GM12878 (cell line): Measurements from ENCODE around the gene TMEM151A. TPM values are rescaled to one million over a fixed set of nuclear protein-coding genes. Genes with fewer than 3 reads are reported as not detected.

ENCODE experiments used
- ATAC-seq: fragments of 200-7000 bp; cut with Tn5 transposase; 3 replicates; pipeline ENCODE4 v1.9.1; 2020; ENCODE audit warnings: mild to moderate bottlenecking, moderate library complexity
- BruUV-seq: library from RNA; stranded (reverse); fragments of 400-500 nt; replicated peaks from 2 replicates; lab custom pipeline; 2021; lab: Mats Ljungman, UMichigan
- CTCF ChIA-PET: fragments of 300-600 bp; sonication (Branson Sonifier 250); formaldehyde crosslinking; extraction: SDS; loops from one replicate; lab custom pipeline; 2021; ENCODE audit warnings: inconsistent platforms; lab: Yijun Ruan, JAX
- POLR2A ChIA-PET: fragments of 350-600 bp; formaldehyde crosslinking; extraction: SDS; loops from one replicate; lab custom pipeline; 2021; ENCODE audit warnings: inconsistent platforms; lab: Charles Lee
- RAD21 ChIA-PET: fragments of 300-600 bp; sonication (Branson Sonifier 250); formaldehyde crosslinking; loops from one replicate; lab custom pipeline; 2023; ENCODE audit warnings: antibody characterized with exemption; ENCODE audit not compliant: unreplicated experiment; lab: Charles Lee
- SMC1A ChIA-PET: fragments of 300-600 bp; sonication (Branson Sonifier 250); formaldehyde crosslinking; loops from one replicate; lab custom pipeline; 2023; ENCODE audit not compliant: unreplicated experiment, uncharacterized antibody; lab: Charles Lee
- DNase-seq: peaks from one replicate; pipeline ENCODE4 v3.0.0-alpha.2; 2011; ENCODE audit warnings: low read depth, low spot score
- FAIRE-seq: peaks from 3 replicates; lab custom pipeline; 2011; peaks lifted over from hg19 to GRCh38; lab: Jason Lieb, UNC
- H2AFZ ChIP-seq: 2 replicates; pipeline ENCODE4 v1.6.0; 2011; ENCODE audit warnings: low read depth, low read length, control low read depth; ENCODE audit not compliant: control insufficient read depth
- H3K27ac ChIP-seq: 2 replicates; pipeline ENCODE4 v1.5.1; 2011; ENCODE audit warnings: control low read depth; ENCODE audit not compliant: control insufficient read depth, insufficient read depth
- H3K27me3 ChIP-seq, 2 experiments: replicated peaks in 1 of 2; 2 replicates each; pipeline versions ENCODE4 v1.6.0 to v1.6.1; 2011; ENCODE audit warnings: low read length in 1 of 2; ENCODE audit not compliant: control insufficient read depth in 2 of 2, insufficient read depth in 2 of 2
- H3K36me3 ChIP-seq, 2 experiments: 2 replicates each; pipeline ENCODE4 v1.5.1; 2011; ENCODE audit warnings: low read length in 1 of 2; ENCODE audit not compliant: control insufficient read depth in 2 of 2, insufficient read depth in 2 of 2
- H3K4me1 ChIP-seq: 2 replicates; pipeline ENCODE4 v1.6.1; 2011; ENCODE audit warnings: mild to moderate bottlenecking, low read length, moderate library complexity, mixed read lengths; ENCODE audit not compliant: control insufficient read depth, insufficient read depth
- H3K4me2 ChIP-seq: 2 replicates; pipeline ENCODE4 v1.6.0; 2011; ENCODE audit warnings: control low read depth; ENCODE audit not compliant: control insufficient read depth, insufficient read depth
- H3K4me3 ChIP-seq: fragments of 200-600 bp; sonication (generic); 2 replicates; pipeline ENCODE4 v1.5.1; 2016
- H3K79me2 ChIP-seq: 2 replicates; pipeline ENCODE4 v1.6.0; 2011; ENCODE audit warnings: low read length; ENCODE audit not compliant: control insufficient read depth, insufficient read depth
- H3K9ac ChIP-seq: 2 replicates; pipeline ENCODE4 v1.8.0; 2011; ENCODE audit warnings: low read length, control low read depth, mixed read lengths; ENCODE audit not compliant: control insufficient read depth, insufficient read depth
- H3K9me3 ChIP-seq: replicated peaks from 3 replicates; pipeline ENCODE4 v1.5.1; 2011; ENCODE audit warnings: mild to moderate bottlenecking, low read length; ENCODE audit not compliant: control insufficient read depth, insufficient read depth
- H4K20me1 ChIP-seq: 2 replicates; pipeline ENCODE4 v1.6.0; 2011; ENCODE audit not compliant: control insufficient read depth, insufficient read depth
- ASH2L ChIP-seq: fragments of 300-600, 200-600 bp; sonication (generic); IDR thresholded peaks from 2 replicates; pipeline ENCODE4 v1.6.1; 2017; ENCODE audit warnings: low read depth, mild to moderate bottlenecking, borderline replicate concordance
- BCL11A ChIP-seq: IDR thresholded peaks from 2 replicates; pipeline ENCODE4 v1.6.1; 2011; ENCODE audit warnings: low read depth, low read length
- BHLHE40 ChIP-seq, 2 experiments: fragments of 450-650 bp in 1 of 2; IDR thresholded peaks; 2 replicates each; pipeline ENCODE4 v1.6.1; 2011 to 2017; ENCODE audit warnings: low read depth in 2 of 2, borderline replicate concordance in 1 of 2, improper control_type of control experiment in 1 of 2, low read length in 1 of 2, mild to moderate bottlenecking in 1 of 2
- CBFB ChIP-seq: IDR thresholded peaks from 2 replicates; pipeline ENCODE4 v1.6.1; 2016; ENCODE audit warnings: antibody characterized with exemption, low read depth
- CHD1 ChIP-seq: IDR thresholded peaks from 2 replicates; pipeline ENCODE4 v1.6.1; 2012; ENCODE audit warnings: low read depth, low read length, improper control_type of control experiment
- CHD2 ChIP-seq: IDR thresholded peaks from 2 replicates; pipeline ENCODE4 v1.6.1; 2011; ENCODE audit warnings: low read depth, low read length, improper control_type of control experiment, borderline replicate concordance
- EED ChIP-seq: sonication (generic); IDR thresholded peaks from 2 replicates; pipeline ENCODE4 v1.6.1; 2016; ENCODE audit warnings: antibody characterized with exemption, low read depth
- EGR1 ChIP-seq, 2 experiments: IDR thresholded peaks; 1 replicate in 1 of 2; 2 replicates in 1 of 2; pipeline ENCODE4 v1.6.1; 2011 to 2012; ENCODE audit warnings: low read depth in 2 of 2, low read length in 2 of 2, borderline replicate concordance in 1 of 2, mild to moderate bottlenecking in 1 of 2, moderate library complexity in 1 of 2
- MEF2B ChIP-seq: fragments of 450-650 bp; IDR thresholded peaks from 2 replicates; pipeline ENCODE4 v1.6.1; 2018; ENCODE audit warnings: mild to moderate bottlenecking, moderate library complexity; ENCODE audit not compliant: partially characterized antibody, poor library complexity, severe bottlenecking
- MTA2 ChIP-seq: fragments of 450-650 bp; IDR thresholded peaks from 2 replicates; pipeline ENCODE4 v1.6.1; 2016; ENCODE audit warnings: low read depth, mild to moderate bottlenecking, moderate library complexity
- MTA3 ChIP-seq: IDR thresholded peaks from 2 replicates; pipeline ENCODE4 v1.6.1; 2012; ENCODE audit warnings: low read length, inconsistent platforms, borderline replicate concordance
- NBN ChIP-seq: fragments of 450-650 bp; IDR thresholded peaks from 2 replicates; pipeline ENCODE4 v1.6.1; 2016
- NFYA ChIP-seq: IDR thresholded peaks from 2 replicates; pipeline ENCODE4 v1.6.1; 2011; ENCODE audit warnings: low read depth, mild to moderate bottlenecking, low read length, improper control_type of control experiment, borderline replicate concordance
- NRF1 ChIP-seq: conservative IDR thresholded peaks from 2 replicates; pipeline ENCODE4 v1.6.1; 2011; ENCODE audit warnings: mild to moderate bottlenecking, low read depth, low read length, improper control_type of control experiment
- PAX5 ChIP-seq: IDR thresholded peaks from 2 replicates; pipeline ENCODE4 v1.6.1; 2011; ENCODE audit warnings: low read depth, low read length, borderline replicate concordance
- RB1 ChIP-seq: fragments of 450-650 bp; formaldehyde crosslinking; IDR thresholded peaks from 2 replicates; pipeline ENCODE4 v1.6.1; 2017; ENCODE audit warnings: mild to moderate bottlenecking, borderline replicate concordance
- RFX5 ChIP-seq: IDR thresholded peaks from 2 replicates; pipeline ENCODE4 v1.6.1; 2011; ENCODE audit warnings: low read depth, low read length, improper control_type of control experiment
- SIN3A ChIP-seq: IDR thresholded peaks from 2 replicates; pipeline ENCODE4 v1.6.1; 2012; ENCODE audit warnings: low read depth, low read length, improper control_type of control experiment
- SIX5 ChIP-seq: IDR thresholded peaks from 2 replicates; pipeline ENCODE4 v1.6.1; 2011; ENCODE audit warnings: mild to moderate bottlenecking, low read depth, low read length, moderate library complexity; ENCODE audit not compliant: severe bottlenecking
- SPI1 ChIP-seq: IDR thresholded peaks from 2 replicates; pipeline ENCODE4 v1.6.1; 2011; ENCODE audit warnings: low read depth, mild to moderate bottlenecking, low read length, moderate library complexity, borderline replicate concordance; ENCODE audit not compliant: insufficient read depth
- TBL1XR1 ChIP-seq: IDR thresholded peaks from 2 replicates; pipeline ENCODE4 v1.6.1; 2012; ENCODE audit warnings: low read depth, low read length, improper control_type of control experiment
- WGBS: methylation state at CpG from one replicate; pipeline ENCODE4 v1.1.6; 2016; ENCODE audit warnings: low lambda C conversion rate; ENCODE audit not compliant: insufficient replicate concordance, insufficient coverage; ENCODE audit errors: missing lambda C conversion rate; 5-methylcytosine and 5-hydroxymethylcytosine counted together
- in situ Hi-C: fragments of 300-500 bp; cut with MboI; formaldehyde crosslinking; loops from 9 replicates; pipeline ENCODE4 v1.14.3; 2018; ENCODE audit warnings: mixed read lengths
- intact Hi-C: fragments of 100-400 bp; cut with micrococcal nuclease; formaldehyde crosslinking; loops from one replicate; pipeline ENCODE4 v1.14.2; 2022; ENCODE audit not compliant: unreplicated experiment
- polyA plus RNA-seq, 11 experiments: library from polyadenylated mRNA; depleted of rRNA in 4 of 11; unstranded in 6 of 11; stranded (reverse) in 5 of 11; fragments of >200 nt; fragmentation: Nextera tagmentation in 4 of 11; fragmentation: Illumina TruSeq in 1 of 11; extraction: Ambion mirVana in 4 of 11; extraction: Trizol in 1 of 11; gene quantifications; 1 replicate in 1 of 11; 2 replicates in 10 of 11; pipeline versions ENCODE4 v1.2.1 to v1.2.3, GENCODE V29; 2011 to 2016; ENCODE audit warnings: inconsistent platforms in 2 of 11, missing spikeins in 2 of 11, low read depth in 1 of 11
- total RNA-seq, 4 experiments: library from RNA; depleted of rRNA in 3 of 4; stranded (reverse); fragments of >200 nt in 3 of 4; fragmentation: Illumina TruSeq in 1 of 4; extraction: Trizol in 1 of 4; gene quantifications; 2 replicates each; pipeline versions ENCODE4 v1.2.1 to v1.2.3, GENCODE V29; 2013 to 2021
- TF ChIP-seq, protein P1 (sequence below): fragments of 450-650 bp; IDR thresholded peaks from 2 replicates; pipeline ENCODE4 v1.6.1; 2016; ENCODE audit warnings: mild to moderate bottlenecking

Gene TMEM151A
- total and polyA plus RNA-seq, 10 of the 15 experiments (the other 5 are each of a cell fraction or from before 2014, with no cell fraction given), result not detected

DNA sequence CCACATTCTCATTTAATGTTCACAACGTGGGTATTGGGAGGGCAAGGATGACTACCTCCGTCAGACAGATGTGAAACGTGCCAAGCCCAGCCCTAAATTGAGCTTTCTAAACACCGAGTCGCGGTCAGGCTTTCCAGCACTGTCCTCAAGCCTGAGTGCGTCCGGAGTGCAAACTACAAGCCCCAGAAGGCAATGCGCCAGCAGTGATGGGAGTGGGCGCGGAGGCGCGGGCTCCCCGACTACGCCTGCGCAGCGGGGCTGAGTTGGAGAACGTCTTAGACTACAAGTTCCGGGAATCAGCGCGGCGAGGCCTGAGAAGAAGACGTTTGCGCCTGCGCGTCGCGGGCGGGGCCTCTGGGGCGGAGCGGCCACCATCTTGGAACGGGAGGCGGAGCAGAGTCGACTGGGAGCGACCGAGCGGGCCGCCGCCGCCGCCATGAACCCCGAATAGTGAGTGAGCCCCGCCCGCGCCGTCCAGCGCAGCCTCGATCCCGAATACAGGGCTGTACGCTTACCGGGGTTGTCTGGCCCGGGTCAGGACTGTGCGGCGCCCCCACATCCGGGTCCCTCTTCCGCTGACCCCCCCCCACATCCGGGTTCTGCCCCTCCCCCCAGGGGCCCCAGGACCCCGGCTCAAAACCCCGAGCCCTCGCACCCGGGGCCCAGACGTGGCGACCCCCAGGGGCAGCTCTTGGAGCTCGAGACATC, 23.3 kb upstream of the TMEM151A start, which contains the start of gene RAB1B:
TSS of gene RAB1B (plus strand) at position 396 of the 708 bp plus-strand sequence. CDS start at position 437, 41 bp downstream.
- peak within 1 kb of the TSS; percentile 97 for H3K9ac ChIP-seq
- WGBS, result 1% methylated on average over 57 of the region's 64 CpGs
- H3K27ac ChIP-seq, result peak within 1 kb of the TSS; percentile 94
- peaks cover 27% of the 10 kb centered on the region for H3K79me2 ChIP-seq
- ChIA-PET CTCF (interaction anchor here (0.6 to 1.6 kb wide), 9 partner anchors 9 to 224 kb away, joined by 3 to 5 read pairs (median 4); partner anchors contain the start of gene YIF1A), POLR2A (interaction anchor here (0.5 to 2.6 kb wide), 15 partner anchors 13 to 1771 kb away, joined by 3 to 26 read pairs (median 4); partner anchors contain the start of genes CD248, SF3B2 and YIF1A), RAD21 (interaction anchor here (0.7 to 2.2 kb wide), 5 partner anchors 13 to 46 kb away, joined by 3 to 9 read pairs (median 4); partner anchors contain the start of gene YIF1A), SMC1A (interaction anchor here (0.7 to 2.4 kb wide), 9 partner anchors 9 to 246 kb away, joined by 3 to 10 read pairs (median 3); partner anchors contain the start of genes CNIH2 and SF3B2)
- peak within 1 kb of the TSS; percentile 99 for H3K4me2 ChIP-seq
- H3K9me3 ChIP-seq, result no peaks in the 10 kb centered on the region
- no peaks in the 10 kb centered on the region for H4K20me1 ChIP-seq
- peak within 1 kb of the TSS; percentile 95 for H2AFZ ChIP-seq
- no peaks in the 10 kb centered on the region for H3K27me3 ChIP-seq
- FAIRE-seq (peak; percentile 97), DNase-seq (peak; percentile 98), ATAC-seq (peak; percentile 89)
- peaks cover 14 to 28% of the 10 kb centered on the region in 2 experiments for H3K36me3 ChIP-seq
- H3K4me3 ChIP-seq, result peak within 1 kb of the TSS; percentile 96
- in situ Hi-C loops (no loop called here), intact Hi-C loops (loop anchor here (2.0 kb wide), 1 partner anchor 14 kb away; no protein-coding TSS in a partner anchor)
- peaks cover 11% of the 10 kb centered on the region for H3K4me1 ChIP-seq
- BruUV-seq, result no TSS peak
- no peak for TF ChIP-seq EED
- peak in 1 of 2 experiments; percentile 76; a peak in 2 of 3 replicates for TF ChIP-seq EGR1 (IDR thresholded peaks at IDR 0.05; ENCODE audit: borderline replicate concordance in 1 of 2, low read depth in 2 of 2, low read length in 2 of 2)
- TF ChIP-seq TBL1XR1, result peak; percentile 64; the same call in 1 of the 2 replicates
- TF ChIP-seq MEF2B, result no peak
- peak; percentile 91 for TF ChIP-seq SIX5
- TF ChIP-seq CBFB, result no peak; the same call in 1 of the 2 replicates
- TF ChIP-seq, protein P1, sequence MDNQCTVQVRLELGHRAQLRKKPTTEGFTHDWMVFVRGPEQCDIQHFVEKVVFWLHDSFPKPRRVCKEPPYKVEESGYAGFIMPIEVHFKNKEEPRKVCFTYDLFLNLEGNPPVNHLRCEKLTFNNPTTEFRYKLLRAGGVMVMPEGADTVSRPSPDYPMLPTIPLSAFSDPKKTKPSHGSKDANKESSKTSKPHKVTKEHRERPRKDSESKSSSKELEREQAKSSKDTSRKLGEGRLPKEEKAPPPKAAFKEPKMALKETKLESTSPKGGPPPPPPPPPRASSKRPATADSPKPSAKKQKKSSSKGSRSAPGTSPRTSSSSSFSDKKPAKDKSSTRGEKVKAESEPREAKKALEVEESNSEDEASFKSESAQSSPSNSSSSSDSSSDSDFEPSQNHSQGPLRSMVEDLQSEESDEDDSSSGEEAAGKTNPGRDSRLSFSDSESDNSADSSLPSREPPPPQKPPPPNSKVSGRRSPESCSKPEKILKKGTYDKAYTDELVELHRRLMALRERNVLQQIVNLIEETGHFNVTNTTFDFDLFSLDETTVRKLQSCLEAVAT, result no peak
- no peak for TF ChIP-seq CHD1
- TF ChIP-seq NRF1, result peak; percentile 96
- TF ChIP-seq NFYA, result no peak
- TF ChIP-seq MTA3, result peak; percentile 33; the same call in 1 of the 2 replicates
- peak; percentile 55; the same call in 1 of the 2 replicates for TF ChIP-seq PAX5
- TF ChIP-seq NBN, result no peak
- no peak for TF ChIP-seq RFX5
- no peak for TF ChIP-seq SPI1
- no peak for TF ChIP-seq RB1
- TF ChIP-seq CHD2, result peak; percentile 81; the same call in 1 of the 2 replicates
- TF ChIP-seq BCL11A, result no peak
- TF ChIP-seq ASH2L, result no peak
- TF ChIP-seq BHLHE40 (IDR thresholded peaks at IDR 0.05; ENCODE audit: borderline replicate concordance in 1 of 2, low read depth in 2 of 2, low read length in 1 of 2), result peak; percentile 85 to 86
- TF ChIP-seq MTA2, result no peak
- peak; percentile 59; the same call in 1 of the 2 replicates for TF ChIP-seq SIN3A
